H1 (cell line): ENCODE data around the gene IQCK. TPM values are rescaled to one million over a fixed set of nuclear protein-coding genes. Genes with fewer than 3 reads are reported as not detected.

Experiments used
- CTCF ChIA-PET: fragments of 300-600 bp; sonication (Branson Sonifier 250); formaldehyde crosslinking; loops from one replicate; lab custom pipeline; 2021; ENCODE audit not compliant: partially characterized antibody; lab: Charles Lee
- POLR2A ChIA-PET: fragments of 300-600 bp; sonication (Branson Sonifier 250); formaldehyde crosslinking; loops from one replicate; lab custom pipeline; 2021; ENCODE audit warnings: inconsistent platforms; ENCODE audit not compliant: partially characterized antibody; lab: Charles Lee
- DNase-seq, 2 experiments: peaks; one replicate each; pipeline versions ENCODE4 v3.0.0 to v3.0.0-alpha.2; 2010 to 2022; ENCODE audit warnings: low spot score in 2 of 2, low read depth in 1 of 2, mixed read lengths in 1 of 2
- FAIRE-seq: peaks from 2 replicates; lab custom pipeline; 2011; peaks lifted over from hg19 to GRCh38; lab: Jason Lieb, UNC
- H2AFZ ChIP-seq: 2 replicates; pipeline ENCODE4 v1.8.1; 2012; ENCODE audit warnings: low read length, inconsistent platforms
- H2AK5ac ChIP-seq: 2 replicates; pipeline ENCODE4 v1.6.1; 2013; ENCODE audit warnings: low read depth, low read length
- H2BK120ac ChIP-seq: replicated peaks from 2 replicates; pipeline ENCODE3; 2013; ENCODE audit warnings: low read depth, low read length, inconsistent platforms
- H2BK12ac ChIP-seq: 2 replicates; pipeline ENCODE4 v1.6.1; 2013; ENCODE audit warnings: low read depth, low read length
- H2BK15ac ChIP-seq: 2 replicates; pipeline ENCODE4 v1.6.1; 2013; ENCODE audit warnings: low read length
- H2BK20ac ChIP-seq: 2 replicates; pipeline ENCODE4 v1.6.1; 2013; ENCODE audit warnings: low read length
- H2BK5ac ChIP-seq: 2 replicates; pipeline ENCODE4 v1.6.1; 2013; ENCODE audit warnings: low read depth, low read length
- H3K14ac ChIP-seq: 2 replicates; pipeline ENCODE4 v1.6.1; 2013; ENCODE audit warnings: inconsistent platforms; ENCODE audit not compliant: insufficient read length
- H3K18ac ChIP-seq: 2 replicates; pipeline ENCODE4 v1.6.1; 2013; ENCODE audit warnings: low read length; ENCODE audit errors: extremely low read depth
- H3K23ac ChIP-seq: 2 replicates; pipeline ENCODE4 v1.6.1; 2013; ENCODE audit warnings: inconsistent platforms; ENCODE audit not compliant: insufficient read length
- H3K23me2 ChIP-seq: 2 replicates; pipeline ENCODE4 v1.6.1; 2013; ENCODE audit warnings: low read depth, low read length
- H3K27ac ChIP-seq: 2 replicates; pipeline ENCODE4 v1.6.1; 2011; ENCODE audit warnings: low read depth, low read length, inconsistent platforms
- H3K27me3 ChIP-seq, 4 experiments: replicated peaks in 1 of 4; 1 replicate in 1 of 4; 2 replicates in 3 of 4; pipeline versions ENCODE4 v1.6.1 to v1.8.1; 2011 to 2013; ENCODE audit warnings: low read length in 3 of 4, mild to moderate bottlenecking in 3 of 4, inconsistent platforms in 2 of 4, mixed read lengths in 2 of 4, moderate library complexity in 1 of 4; ENCODE audit not compliant: control insufficient read depth in 3 of 4, insufficient read depth in 3 of 4; ENCODE audit errors: extremely low read depth in 1 of 4
- H3K36me3 ChIP-seq, 4 experiments: 2 replicates each; pipeline versions ENCODE4 v1.6.1 to v1.8.1; 2011 to 2013; ENCODE audit warnings: mild to moderate bottlenecking in 4 of 4, low read length in 3 of 4, moderate library complexity in 2 of 4, control low read depth in 1 of 4, inconsistent platforms in 1 of 4; ENCODE audit not compliant: insufficient read depth in 4 of 4, control insufficient read depth in 2 of 4
- H3K4ac ChIP-seq: replicated peaks from 2 replicates; pipeline ENCODE3; 2013; ENCODE audit warnings: low read length, low read depth, mixed read lengths, inconsistent platforms; ENCODE audit not compliant: insufficient read length
- H3K4me1 ChIP-seq, 4 experiments: replicated peaks in 1 of 4; 1 replicate in 1 of 4; 2 replicates in 3 of 4; pipeline versions ENCODE4 v1.6.1 to v1.8.1; 2011 to 2013; ENCODE audit warnings: low read length in 3 of 4, inconsistent platforms in 2 of 4, mixed read lengths in 1 of 4; ENCODE audit not compliant: insufficient read depth in 4 of 4, control insufficient read depth in 3 of 4
- H3K4me2 ChIP-seq, 2 experiments: 2 replicates each; pipeline versions ENCODE4 v1.6.1 to v1.8.1; 2011 to 2013; ENCODE audit warnings: low read depth in 2 of 2, low read length in 2 of 2, control low read depth in 1 of 2, inconsistent platforms in 1 of 2, mild to moderate bottlenecking in 1 of 2; ENCODE audit not compliant: insufficient read depth in 1 of 2
- H3K4me3 ChIP-seq, 4 experiments: fragments of 200-600, 300-600 bp in 1 of 4; sonication (generic), shearing (Covaris generic), sonication (Bioruptor Twin) in 1 of 4; 2 replicates each; pipeline versions ENCODE4 v1.5.1 to v1.8.1; 2011 to 2016; ENCODE audit warnings: low read length in 4 of 4, low read depth in 3 of 4, control low read depth in 2 of 4, inconsistent platforms in 2 of 4, mild to moderate bottlenecking in 2 of 4, mixed read lengths in 1 of 4, moderate library complexity in 1 of 4; ENCODE audit not compliant: insufficient read depth in 2 of 4; ENCODE audit errors: extremely low read depth in 1 of 4
- H3K56ac ChIP-seq: replicated peaks from 2 replicates; pipeline ENCODE3; 2013; ENCODE audit warnings: low read depth, mild to moderate bottlenecking, mixed read lengths, low read length, inconsistent platforms; ENCODE audit not compliant: insufficient read length
- H3K79me1 ChIP-seq: 2 replicates; pipeline ENCODE4 v1.6.1; 2013; ENCODE audit warnings: low read depth, low read length, control low read depth
- H3K79me2 ChIP-seq, 2 experiments: 2 replicates each; pipeline versions ENCODE4 v1.6.1 to v1.8.1; 2012 to 2013; ENCODE audit warnings: low read length in 2 of 2, mild to moderate bottlenecking in 2 of 2, inconsistent platforms in 1 of 2; ENCODE audit not compliant: insufficient read depth in 2 of 2, control insufficient read depth in 1 of 2
- H3K9ac ChIP-seq, 4 experiments: replicated peaks in 1 of 4; 1 replicate in 1 of 4; 2 replicates in 3 of 4; pipeline versions ENCODE4 v1.6.1 to v1.8.1; 2011 to 2013; ENCODE audit warnings: low read depth in 3 of 4, low read length in 3 of 4, control low read depth in 2 of 4, mild to moderate bottlenecking in 2 of 4, moderate library complexity in 2 of 4, inconsistent platforms in 1 of 4; ENCODE audit errors: extremely low read depth in 1 of 4
- H3K9me3 ChIP-seq, 2 experiments: 2 replicates each; pipeline versions ENCODE4 v1.6.1 to v1.8.1; 2012 to 2013; ENCODE audit warnings: mild to moderate bottlenecking in 2 of 2, moderate library complexity in 2 of 2, control low read depth in 1 of 2, inconsistent platforms in 1 of 2, low read depth in 1 of 2, low read length in 1 of 2, mixed read lengths in 1 of 2; ENCODE audit not compliant: insufficient read depth in 2 of 2
- H4K20me1 ChIP-seq, 2 experiments: replicated peaks in 1 of 2; 2 replicates each; pipeline versions ENCODE3 to v1.8.1; 2011 to 2013; ENCODE audit warnings: inconsistent platforms in 2 of 2, low read length in 2 of 2, mild to moderate bottlenecking in 1 of 2; ENCODE audit not compliant: insufficient read depth in 2 of 2, control insufficient read depth in 1 of 2
- H4K5ac ChIP-seq: 2 replicates; pipeline ENCODE4 v1.6.1; 2013; ENCODE audit warnings: low read length, low read depth, mixed read lengths, inconsistent platforms; ENCODE audit not compliant: insufficient read length
- H4K8ac ChIP-seq: 2 replicates; pipeline ENCODE4 v1.8.0; 2013; ENCODE audit warnings: mild to moderate bottlenecking, moderate library complexity, low read length, inconsistent platforms; ENCODE audit not compliant: insufficient read depth; ENCODE audit errors: extremely low read depth
- H4K91ac ChIP-seq: replicated peaks from 2 replicates; pipeline ENCODE3; 2013; ENCODE audit warnings: low read length, mixed read lengths, inconsistent platforms; ENCODE audit not compliant: insufficient read length
- BRCA1 ChIP-seq: IDR thresholded peaks from 2 replicates; pipeline ENCODE4 v1.6.1; 2012; ENCODE audit warnings: low read depth, low read length, improper control_type of control experiment
- EGR1 ChIP-seq: IDR thresholded peaks from 2 replicates; pipeline ENCODE4 v1.6.1; 2011; ENCODE audit warnings: low read depth, low read length, borderline replicate concordance
- HDAC2 ChIP-seq, 2 experiments: fragments of 300-600 bp in 1 of 2; sonication (generic) in 1 of 2; IDR thresholded peaks; 2 replicates each; pipeline ENCODE4 v1.6.1; 2011 to 2012; ENCODE audit warnings: low read depth in 2 of 2, low read length in 2 of 2, mild to moderate bottlenecking in 2 of 2, moderate library complexity in 2 of 2, borderline replicate concordance in 1 of 2, inconsistent platforms in 1 of 2
- JUND ChIP-seq: IDR thresholded peaks from 2 replicates; pipeline ENCODE4 v1.6.1; 2011; ENCODE audit warnings: mild to moderate bottlenecking, improper control_type of control experiment, low read length
- KDM5A ChIP-seq: fragments of 200-600 bp; IDR thresholded peaks from 2 replicates; pipeline ENCODE4 v1.7.1; 2012; ENCODE audit warnings: mild to moderate bottlenecking, low read length, inconsistent platforms, mixed read lengths
- PHF8 ChIP-seq: fragments of 200-600 bp; sonication (generic); conservative IDR thresholded peaks from 2 replicates; pipeline ENCODE4 v1.7.1; 2012; ENCODE audit warnings: low read depth, mild to moderate bottlenecking, inconsistent platforms, low read length, moderate library complexity
- POLR2A ChIP-seq, 2 experiments: IDR thresholded peaks; 1 replicate in 1 of 2; 2 replicates in 1 of 2; pipeline ENCODE4 v1.6.1; 2011; ENCODE audit warnings: low read depth in 2 of 2, low read length in 2 of 2, mild to moderate bottlenecking in 2 of 2; ENCODE audit errors: control extremely low read depth in 1 of 2
- RNF2 ChIP-seq: fragments of 200-900, 300-1000 bp; sonication (generic); IDR thresholded peaks from 2 replicates; pipeline ENCODE4 v1.7.1; 2016; ENCODE audit warnings: borderline replicate concordance, low read depth, mild to moderate bottlenecking, antibody characterized with exemption, low read length; ENCODE audit not compliant: poor library complexity, severe bottlenecking; ENCODE audit errors: missing control alignments
- WGBS, 2 experiments: shearing (Covaris generic) in 1 of 2; methylation state at CpG; one replicate each; pipeline versions ENCODE4 v1.1.6 to v1.1.7; 2013 to 2015; ENCODE audit warnings: low lambda C conversion rate in 2 of 2, mixed read lengths in 2 of 2, inconsistent platforms in 1 of 2, low coverage in 1 of 2, missing lambda C conversion rate in 1 of 2; ENCODE audit not compliant: insufficient replicate concordance in 2 of 2, insufficient coverage in 1 of 2, insufficient read length in 1 of 2; ENCODE audit errors: extremely low coverage in 1 of 2, missing lambda C conversion rate in 1 of 2; 5-methylcytosine and 5-hydroxymethylcytosine counted together
- polyA plus RNA-seq, 7 experiments: library from polyadenylated mRNA; depleted of rRNA in 3 of 7; stranded (reverse) in 5 of 7; unstranded in 2 of 7; fragments of >200 nt in 5 of 7; fragments of 200-250 nt in 2 of 7; gene quantifications; 1 replicate in 5 of 7; 2 replicates in 1 of 7; 4 replicates in 1 of 7; pipeline versions ENCODE4 v1.2.1 to v1.2.3, GENCODE V29; 2011 to 2013; ENCODE audit warnings: missing spikeins in 2 of 7, mixed read lengths in 2 of 7
- total RNA-seq: library from RNA; stranded (reverse); fragmentation: NEBNext Ultra II Directional; extraction: Animal tissue kit (Norgen Biotek cat#: 25700); gene quantifications from 2 replicates; pipeline ENCODE4 v1.2.1, GENCODE V29; 2021
- TF ChIP-seq, protein P1 (sequence below): IDR thresholded peaks from 2 replicates; pipeline ENCODE4 v1.6.1; 2012; ENCODE audit warnings: inconsistent platforms
- TF ChIP-seq, protein P2 (sequence below), 3 experiments: IDR thresholded peaks; 1 replicate in 2 of 3; 2 replicates in 1 of 3; pipeline versions ENCODE4 v1.5.1 to v1.6.1; 2011; ENCODE audit warnings: low read length in 3 of 3, mild to moderate bottlenecking in 3 of 3, inconsistent platforms in 2 of 3, low read depth in 1 of 3, moderate library complexity in 1 of 3; ENCODE audit not compliant: insufficient read depth in 1 of 3; ENCODE audit errors: control extremely low read depth in 1 of 3

IQCK gene
- total and polyA plus RNA-seq, 2 of the 8 experiments (the other 6 are each of a cell fraction or from before 2014, with no cell fraction given): 6.2 to 9.3 TPM

DNA sequence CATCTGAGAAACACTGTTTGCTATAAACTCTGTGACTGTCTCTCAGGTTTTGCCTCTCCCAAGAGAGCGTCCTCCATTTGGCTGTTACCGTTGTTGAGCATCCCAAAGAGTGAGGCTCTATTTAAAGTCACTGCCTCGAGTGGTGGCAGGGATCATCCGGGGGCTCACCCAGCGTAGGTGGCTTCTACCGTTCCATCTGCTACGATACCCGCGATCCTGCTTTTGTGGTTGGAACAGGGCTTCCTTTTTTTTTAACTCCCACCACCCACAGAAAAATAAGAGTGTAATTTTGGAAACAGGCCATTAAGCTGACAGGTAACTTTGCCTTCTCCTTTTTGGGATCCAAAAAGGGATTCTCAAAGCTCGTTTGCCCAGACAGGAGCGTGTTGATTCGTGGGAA lies 36.4 kb upstream of the IQCK start:
- FAIRE-seq: no peak
- CTCF ChIA-PET: interaction anchor here (1.0 to 1.6 kb wide), 15 partner anchors 8 to 323 kb away, joined by 3 to 5 read pairs (median 4); no protein-coding TSS in a partner anchor
- TF ChIP-seq KDM5A: no peak
- TF ChIP-seq PHF8: no peak
- no peak for TF ChIP-seq BRCA1
- TF ChIP-seq HDAC2 (IDR thresholded peaks at IDR 0.05; ENCODE audit: borderline replicate concordance in 1 of 2, low read depth in 2 of 2, low read length in 2 of 2): no peak
- TF ChIP-seq, protein P1, sequence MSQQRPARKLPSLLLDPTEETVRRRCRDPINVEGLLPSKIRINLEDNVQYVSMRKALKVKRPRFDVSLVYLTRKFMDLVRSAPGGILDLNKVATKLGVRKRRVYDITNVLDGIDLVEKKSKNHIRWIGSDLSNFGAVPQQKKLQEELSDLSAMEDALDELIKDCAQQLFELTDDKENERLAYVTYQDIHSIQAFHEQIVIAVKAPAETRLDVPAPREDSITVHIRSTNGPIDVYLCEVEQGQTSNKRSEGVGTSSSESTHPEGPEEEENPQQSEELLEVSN: no peak
- TF ChIP-seq POLR2A (IDR thresholded peaks at IDR 0.05; ENCODE audit: control extremely low read depth in 1 of 2, low read depth in 2 of 2, low read length in 2 of 2): no peak
- no peak for TF ChIP-seq JUND
- TF ChIP-seq, protein P2, sequence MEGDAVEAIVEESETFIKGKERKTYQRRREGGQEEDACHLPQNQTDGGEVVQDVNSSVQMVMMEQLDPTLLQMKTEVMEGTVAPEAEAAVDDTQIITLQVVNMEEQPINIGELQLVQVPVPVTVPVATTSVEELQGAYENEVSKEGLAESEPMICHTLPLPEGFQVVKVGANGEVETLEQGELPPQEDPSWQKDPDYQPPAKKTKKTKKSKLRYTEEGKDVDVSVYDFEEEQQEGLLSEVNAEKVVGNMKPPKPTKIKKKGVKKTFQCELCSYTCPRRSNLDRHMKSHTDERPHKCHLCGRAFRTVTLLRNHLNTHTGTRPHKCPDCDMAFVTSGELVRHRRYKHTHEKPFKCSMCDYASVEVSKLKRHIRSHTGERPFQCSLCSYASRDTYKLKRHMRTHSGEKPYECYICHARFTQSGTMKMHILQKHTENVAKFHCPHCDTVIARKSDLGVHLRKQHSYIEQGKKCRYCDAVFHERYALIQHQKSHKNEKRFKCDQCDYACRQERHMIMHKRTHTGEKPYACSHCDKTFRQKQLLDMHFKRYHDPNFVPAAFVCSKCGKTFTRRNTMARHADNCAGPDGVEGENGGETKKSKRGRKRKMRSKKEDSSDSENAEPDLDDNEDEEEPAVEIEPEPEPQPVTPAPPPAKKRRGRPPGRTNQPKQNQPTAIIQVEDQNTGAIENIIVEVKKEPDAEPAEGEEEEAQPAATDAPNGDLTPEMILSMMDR (IDR thresholded peaks at IDR 0.05; ENCODE audit: control extremely low read depth in 1 of 3, insufficient read depth in 1 of 3, low read depth in 1 of 3, low read length in 3 of 3): no peak
- no peak for TF ChIP-seq EGR1
- no peak for TF ChIP-seq RNF2

More for the DNA sequence above, 36.4 kb upstream of the IQCK start:
- Histone ChIP-seq H3K4me2 (no peak overlapping the region), H3K23me2 (no peaks in the 10 kb centered on the region), H3K23ac (no peak overlapping the region), H2AFZ (no peak overlapping the region), H4K8ac (no peak overlapping the region), H3K4me1 (no peaks in the 10 kb centered on the region), H3K56ac (no peak overlapping the region), H2BK12ac (no peak overlapping the region), H3K14ac (no peak overlapping the region), H3K79me2 (no peaks in the 10 kb centered on the region), H2BK15ac (no peak overlapping the region), H3K9ac (no peak overlapping the region), H3K36me3 (peaks cover 4 to 27% (median 16%) of the 10 kb centered on the region in 4 experiments), H3K27ac (no peak overlapping the region), H3K18ac (no peak overlapping the region), H3K79me1 (no peaks in the 10 kb centered on the region), H2BK120ac (no peak overlapping the region), H3K4me3 (no peak overlapping the region), H4K20me1 (no peaks in the 10 kb centered on the region), H4K91ac (no peak overlapping the region), H4K5ac (no peak overlapping the region), H2BK5ac (no peak overlapping the region), H2AK5ac (no peak overlapping the region), H2BK20ac (no peak overlapping the region), H3K4ac (no peak overlapping the region), H3K27me3 (no peaks in the 10 kb centered on the region), H3K9me3 (peaks cover 0 to 8% of the 10 kb centered on the region in 2 experiments; a peak in 2 of 4 replicates)
- POLR2A ChIA-PET: interaction anchor here (0.7 to 3.4 kb wide), 8 partner anchors 10 to 205 kb away, joined by 3 to 12 read pairs (median 4); no protein-coding TSS in a partner anchor
- WGBS, 2 experiments: 92% methylated on average over 12 of the region's 12 CpGs; no CpG with 5 or more reads in 1 of the 2 experiments
- DNase-seq: no peak
